Endothelial cell (in vitro differentiated cells): Measurements from ENCODE around the gene PPP2R2C. TPM values are rescaled to one million over a fixed set of nuclear protein-coding genes. Genes with fewer than 3 reads are reported as not detected.

ENCODE experiments used
- DNase-seq: peaks from one replicate; pipeline ENCODE4 v3.0.0; 2021; ENCODE audit warnings: low spot score
- H3K27ac Mint-ChIP-seq: one replicate; pipeline ENCODE4 v1.8.0; 2021; ENCODE audit warnings: mixed read lengths, inconsistent platforms; ENCODE audit not compliant: unreplicated experiment
- H3K27me3 Mint-ChIP-seq: one replicate; pipeline ENCODE4 v1.8.0; 2021; ENCODE audit warnings: mild to moderate bottlenecking, moderate library complexity, mixed read lengths, inconsistent platforms; ENCODE audit not compliant: unreplicated experiment
- H3K36me3 Mint-ChIP-seq: one replicate; pipeline ENCODE4 v1.8.0; 2021; ENCODE audit warnings: mild to moderate bottlenecking, low read depth, mixed read lengths, inconsistent platforms; ENCODE audit not compliant: unreplicated experiment
- H3K4me1 Mint-ChIP-seq: one replicate; pipeline ENCODE4 v1.8.0; 2021; ENCODE audit warnings: mild to moderate bottlenecking, mixed read lengths, inconsistent platforms; ENCODE audit not compliant: unreplicated experiment
- H3K4me3 Mint-ChIP-seq: one replicate; pipeline ENCODE4 v1.8.0; 2021; ENCODE audit warnings: mild to moderate bottlenecking, mixed read lengths, inconsistent platforms; ENCODE audit not compliant: unreplicated experiment
- H3K9me3 Mint-ChIP-seq: one replicate; pipeline ENCODE4 v1.8.0; 2021; ENCODE audit warnings: mixed read lengths, inconsistent platforms; ENCODE audit not compliant: unreplicated experiment
- CTCF ChIP-seq: fragments of 200-600 bp; sonication (generic); IDR thresholded peaks from one replicate; pipeline ENCODE4 v1.5.0; 2021; ENCODE audit warnings: antibody characterized with exemption; ENCODE audit not compliant: unreplicated experiment
- total RNA-seq: library from RNA; stranded (reverse); fragmentation: NEBNext Ultra II Directional; extraction: Animal tissue kit (Norgen Biotek cat#: 25700); gene quantifications from one replicate; pipeline ENCODE4 v1.2.1, GENCODE V29; 2021; ENCODE audit not compliant: unreplicated experiment

The PPP2R2C gene
- total RNA-seq, 1 donor from 2014 or later = 1.7 TPM

GRCh38 chr4:6359536-6360308, 112.7 kb downstream of the PPP2R2C start:
- no peak for DNase-seq
- Mint-ChIP-seq H3K4me3 (no peak overlapping the region), H3K4me1 (peaks cover 9% of the 10 kb centered on the region), H3K9me3 (no peaks in the 10 kb centered on the region), H3K36me3 (no peaks in the 10 kb centered on the region), H3K27me3 (peaks cover 1% of the 10 kb centered on the region), H3K27ac (no peak overlapping the region)
- no peak for TF ChIP-seq CTCF

- peaks cover 3% of the 10 kb centered on the region for H3K27me3 Mint-ChIP-seq
- no peak overlapping the region for H3K27ac Mint-ChIP-seq
- no peak for TF ChIP-seq CTCF
- H3K36me3 Mint-ChIP-seq = no peaks in the 10 kb centered on the region
- H3K4me3 Mint-ChIP-seq = no peak overlapping the region
- DNase-seq = no peak
- H3K4me1 Mint-ChIP-seq = peaks cover 20% of the 10 kb centered on the region
- H3K9me3 Mint-ChIP-seq = no peaks in the 10 kb centered on the region
Observed at GRCh38 chr4:6357476-6357875, 114.9 kb downstream of the PPP2R2C start.

GRCh38 chr4:6356076-6356560, 116.3 kb downstream of the PPP2R2C start:
- Mint-ChIP-seq H3K27me3 (peaks cover 1% of the 10 kb centered on the region), H3K9me3 (no peaks in the 10 kb centered on the region), H3K27ac (no peak overlapping the region), H3K36me3 (no peaks in the 10 kb centered on the region), H3K4me3 (no peak overlapping the region), H3K4me1 (peaks cover 23% of the 10 kb centered on the region)
- TF ChIP-seq CTCF = no peak
- DNase-seq = no peak

GRCh38 chr4:6355052-6355451, 117.4 kb downstream of the PPP2R2C start:
- TF ChIP-seq CTCF = no peak
- no peaks in the 10 kb centered on the region for H3K36me3 Mint-ChIP-seq
- no peaks in the 10 kb centered on the region for H3K9me3 Mint-ChIP-seq
- peaks cover 1% of the 10 kb centered on the region for H3K27me3 Mint-ChIP-seq
- H3K4me1 Mint-ChIP-seq = peaks cover 23% of the 10 kb centered on the region
- peak overlapping the region; percentile 70 for H3K27ac Mint-ChIP-seq
- DNase-seq = peak; percentile 34
- H3K4me3 Mint-ChIP-seq = peak overlapping the region; percentile 67

GRCh38 chr4:6354626-6355025, 117.8 kb downstream of the PPP2R2C start:
- no peak for DNase-seq
- H3K27ac Mint-ChIP-seq = peak overlapping the region; percentile 70
- H3K9me3 Mint-ChIP-seq = no peaks in the 10 kb centered on the region
- TF ChIP-seq CTCF = no peak
- H3K27me3 Mint-ChIP-seq = peaks cover 1% of the 10 kb centered on the region
- peaks cover 23% of the 10 kb centered on the region for H3K4me1 Mint-ChIP-seq
- peak overlapping the region; percentile 67 for H3K4me3 Mint-ChIP-seq
- H3K36me3 Mint-ChIP-seq = no peaks in the 10 kb centered on the region
